Tongue (tissue), 2 donors: ENCODE data around the gene VPS41. TPM values are rescaled to one million over a fixed set of nuclear protein-coding genes. Genes with fewer than 3 reads are reported as not detected.
"Not testable (repeated sequence)": the region's sequence is repeated elsewhere in the genome, so short reads cannot be mapped to it uniquely, and the experiment has no call there.

Experiments
- DNase-seq: peaks from one replicate; pipeline ENCODE4 v3.0.0-alpha.2; 2015
- total RNA-seq: library from RNA; depleted of rRNA; stranded (reverse); fragments of >200 nt; gene quantifications from one replicate; pipeline ENCODE4 v1.2.3, GENCODE V29; 2014

Gene VPS41
- total RNA-seq, 1 donor from 2014 or later = 69.6 TPM

GRCh38 chr7:38854947-38855346, 54.0 kb downstream of the VPS41 start:
- not testable (repeated sequence) for DNase-seq

DNA sequence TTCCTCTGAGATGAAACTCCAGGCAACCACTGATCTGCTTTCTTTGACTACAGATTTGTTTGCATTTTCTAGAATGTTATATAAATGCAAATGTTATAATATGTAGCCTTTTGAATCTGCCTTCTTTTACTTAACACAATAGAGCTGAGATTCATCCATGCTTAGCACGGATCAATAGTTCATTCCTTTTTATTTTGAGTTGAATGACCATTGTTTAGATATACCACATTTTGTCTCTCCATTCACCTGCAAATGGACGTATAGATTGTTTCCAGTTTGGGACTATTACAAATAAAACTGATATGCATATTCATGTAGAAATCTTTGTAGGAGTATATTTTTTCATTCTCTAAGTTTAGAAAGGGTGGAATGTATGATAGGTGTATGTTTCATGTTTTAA, 57.7 kb downstream of the VPS41 start:
- DNase-seq = no peak

- no peak for DNase-seq
Observed at GRCh38 chr7:38846280-38846679, 62.7 kb downstream of the VPS41 start.

DNA sequence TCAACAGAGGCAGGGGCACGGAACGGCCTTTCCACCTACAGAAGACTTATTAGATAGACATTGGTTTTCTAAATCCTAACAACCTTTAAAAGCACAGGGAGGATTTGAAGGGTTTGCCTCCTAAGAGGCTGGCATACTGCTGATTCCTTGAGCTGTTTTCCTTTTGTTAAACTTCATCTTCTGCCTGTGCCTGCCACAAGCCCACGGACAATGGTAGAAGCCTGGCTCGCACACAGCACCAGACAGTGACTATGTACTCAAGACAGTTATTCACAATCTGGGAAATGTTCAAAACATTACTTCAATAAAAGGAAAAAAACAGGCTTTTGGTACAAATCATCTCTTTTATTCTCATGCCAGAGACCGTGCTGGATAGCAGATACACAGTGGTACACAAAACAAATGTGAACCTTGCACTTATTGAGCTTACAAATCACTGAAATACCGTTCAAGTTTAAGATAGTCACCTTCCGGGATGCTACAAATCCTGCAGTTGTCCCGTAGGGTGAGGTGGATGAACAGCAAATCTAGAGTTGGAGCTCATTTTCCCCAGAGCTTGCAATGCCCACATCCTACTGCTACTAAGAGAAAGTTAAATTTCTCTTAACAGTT, 63.9 kb downstream of the VPS41 start:
- no peak for DNase-seq

GRCh38 chr7:38842746-38843145, 66.2 kb downstream of the VPS41 start:
- no peak for DNase-seq

- DNase-seq = no peak
Observed at GRCh38 chr7:38840736-38841460, 68.1 kb downstream of the VPS41 start.

GRCh38 chr7:38839851-38840250, 69.1 kb downstream of the VPS41 start:
- DNase-seq = peak; percentile 57

- peak; percentile 6 for DNase-seq
Observed at GRCh38 chr7:38838725-38839385, 70.1 kb downstream of the VPS41 start.

DNA sequence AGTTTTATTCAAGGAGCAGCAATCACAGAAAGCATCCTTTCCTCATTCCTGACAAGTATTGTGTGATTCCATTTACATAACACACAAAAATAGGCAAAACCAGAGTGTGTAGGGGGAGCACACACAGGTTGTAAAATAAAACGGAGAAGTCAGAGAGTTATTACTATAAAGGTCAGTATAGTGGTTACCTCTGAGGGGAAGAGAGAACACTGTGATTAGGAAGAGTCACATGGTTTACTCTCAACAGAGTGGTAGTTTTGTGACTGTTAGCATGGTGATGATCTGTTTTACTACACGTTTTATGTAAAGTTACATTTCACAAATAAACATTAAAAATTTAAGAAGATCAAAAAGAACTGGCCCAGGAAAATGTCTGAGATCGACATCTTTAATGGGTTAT, 74.6 kb downstream of the VPS41 start:
- DNase-seq = no peak

DNA sequence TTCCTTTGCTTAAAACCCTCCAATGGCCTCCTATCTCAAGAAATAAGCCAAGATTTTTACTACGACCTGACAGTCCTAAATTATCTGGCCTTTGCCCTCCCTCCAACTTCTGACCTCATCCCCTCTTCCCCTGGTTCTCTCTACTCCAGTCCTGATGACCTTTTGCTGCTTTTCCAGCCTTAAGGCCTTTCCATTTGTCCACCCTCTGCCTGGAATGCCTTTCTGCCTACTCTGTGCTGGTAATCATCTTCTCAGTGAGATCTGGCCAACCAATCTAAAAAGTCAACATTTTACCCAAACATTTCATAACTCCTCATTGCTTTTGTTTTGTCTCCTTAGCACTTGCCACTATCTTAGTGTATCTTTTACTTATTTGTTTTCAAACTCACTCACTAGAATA, 75.7 kb downstream of the VPS41 start:
- DNase-seq = no peak

- no peak for DNase-seq
Observed at GRCh38 chr7:38831259-38831996, 77.6 kb downstream of the VPS41 start.

DNA sequence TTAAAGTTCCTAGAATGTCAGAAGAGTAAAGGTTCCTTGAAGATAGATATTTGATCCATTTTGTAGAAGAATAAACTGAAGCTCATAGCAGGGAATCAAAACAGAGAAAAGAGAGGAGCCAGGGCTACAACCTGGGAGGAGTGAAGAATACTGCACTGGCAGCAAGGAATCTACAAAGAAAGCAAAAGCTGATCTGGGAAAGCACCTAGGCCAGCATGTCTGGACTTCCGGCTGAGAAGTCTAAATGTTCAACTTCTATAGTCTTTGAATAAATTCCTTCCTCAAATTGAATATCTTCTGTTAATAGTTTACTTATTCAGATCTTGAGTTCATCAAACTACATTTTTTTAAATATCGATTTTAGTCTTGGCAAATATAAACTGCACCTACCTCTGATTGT, 78.2 kb downstream of the VPS41 start:
- DNase-seq = no peak

DNA sequence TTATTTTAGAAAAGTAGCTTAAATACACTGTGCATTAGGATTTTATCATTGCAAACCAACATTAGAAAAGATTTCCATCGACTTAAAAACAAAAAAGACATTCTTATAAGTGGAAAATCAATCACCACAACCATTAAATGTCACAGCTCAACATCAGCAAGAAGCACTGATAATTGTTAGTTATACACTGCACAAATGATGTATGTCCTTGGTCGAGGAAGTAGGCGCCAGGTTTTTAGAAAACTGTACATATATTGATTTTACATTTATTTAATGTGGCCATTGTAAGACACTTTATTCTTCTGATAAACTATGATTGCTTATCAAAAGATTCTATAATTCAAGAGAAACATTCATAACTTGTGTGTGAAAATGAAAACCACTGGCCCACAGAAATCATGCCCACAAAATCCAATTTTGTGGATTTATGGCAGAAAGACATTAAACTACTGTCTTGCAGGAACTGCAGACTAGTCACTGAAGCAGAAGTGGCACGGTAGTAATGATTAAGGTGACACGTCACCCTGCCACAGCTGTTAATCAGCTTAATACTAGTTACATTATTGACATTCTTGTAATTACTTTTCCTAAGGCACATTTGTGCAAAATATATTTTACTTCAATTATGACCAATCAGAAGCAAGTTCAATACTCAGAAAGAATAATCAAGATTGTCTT, 79.4 kb downstream of the VPS41 start:
- DNase-seq = no peak

DNA sequence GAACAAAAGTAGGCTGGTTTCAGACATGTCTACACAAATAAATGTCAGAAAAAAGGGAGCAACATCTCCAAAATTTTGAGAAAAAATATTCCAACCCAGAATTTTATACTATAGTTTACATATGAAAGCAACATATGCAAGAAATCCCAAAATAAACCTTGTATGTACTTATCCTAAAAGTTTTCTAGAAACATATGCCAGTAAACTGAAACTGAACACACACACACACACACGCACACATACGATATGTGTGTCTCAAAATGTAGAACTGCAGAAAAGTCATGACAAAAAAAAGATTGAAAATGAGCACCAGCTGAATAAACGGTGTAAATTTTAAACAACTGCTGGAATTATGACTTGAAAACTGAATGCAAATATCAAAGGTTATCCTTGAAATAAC, 81.0 kb downstream of the VPS41 start:
- DNase-seq = no peak

DNA sequence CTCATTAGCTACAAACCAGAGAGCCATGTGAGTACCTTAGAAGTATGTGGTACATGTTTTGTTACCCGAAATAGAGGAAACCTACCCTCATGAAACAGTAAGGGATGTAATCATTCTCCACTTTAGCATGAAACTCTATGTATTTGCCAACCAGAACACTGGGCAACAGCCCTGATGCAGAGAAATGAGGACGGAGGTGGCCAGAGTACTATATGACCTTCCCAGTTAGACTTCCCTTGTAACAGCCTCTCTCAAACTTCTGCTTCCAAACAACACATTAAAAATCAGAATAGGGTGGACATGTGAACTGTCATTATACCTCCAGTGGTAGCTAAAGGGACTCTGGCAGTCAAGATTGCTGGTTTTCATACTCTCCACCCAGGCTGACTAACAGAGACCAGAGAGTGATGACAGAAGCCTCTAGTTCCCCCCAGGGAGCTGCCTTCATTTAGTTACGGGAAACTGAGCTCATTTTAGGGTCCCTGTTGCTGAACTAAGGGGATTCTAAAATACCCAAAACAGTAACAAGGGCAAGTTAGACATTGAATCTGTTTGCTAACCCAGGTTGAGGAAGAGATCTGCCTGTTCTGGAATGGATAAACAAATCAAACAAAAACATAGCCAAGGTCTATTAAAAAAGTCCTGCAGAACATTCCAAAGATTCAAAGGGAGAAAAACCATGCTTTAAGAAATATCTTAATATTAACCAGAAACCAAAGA, 83.1 kb downstream of the VPS41 start:
- no peak for DNase-seq

DNA sequence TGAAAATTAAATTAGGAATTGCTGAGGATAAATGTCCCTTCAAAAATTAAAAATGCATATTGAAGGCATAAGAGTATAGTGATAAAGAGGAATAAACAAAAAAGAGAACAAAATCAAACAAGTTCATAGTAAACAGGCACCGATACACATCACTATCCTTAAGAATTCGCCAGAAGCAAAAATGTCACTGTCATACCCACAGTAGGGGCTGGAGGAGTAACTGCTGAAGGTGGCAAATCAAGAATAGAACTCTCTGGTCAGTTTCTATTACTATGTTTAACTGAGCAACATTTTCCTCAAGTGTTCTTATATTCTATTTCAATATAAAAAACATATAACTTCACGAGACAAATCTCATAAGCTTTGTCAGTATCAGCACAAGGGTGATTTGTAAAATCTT, 84.0 kb downstream of the VPS41 start:
- DNase-seq = no peak

GRCh38 chr7:38822549-38822948, 86.4 kb downstream of the VPS41 start:
- DNase-seq = no peak

DNA sequence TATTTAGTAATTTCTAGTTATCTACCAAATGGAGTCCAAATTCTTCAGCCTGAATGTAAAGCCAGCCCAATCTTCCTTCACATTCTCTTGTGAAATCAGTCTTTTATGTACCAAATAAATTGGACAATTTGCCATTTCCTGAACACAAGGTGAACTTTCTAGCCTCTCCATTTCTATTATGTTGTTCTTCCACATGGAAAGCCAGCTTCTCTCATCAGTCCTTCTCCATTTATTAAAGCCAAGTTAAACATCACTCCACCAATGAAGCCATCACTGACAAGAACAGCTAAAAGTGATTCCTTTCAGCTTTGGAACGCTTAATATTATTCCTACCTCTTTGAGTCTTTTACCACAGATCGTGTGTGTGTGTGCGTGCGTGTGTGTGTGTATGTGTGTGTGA, 88.4 kb downstream of the VPS41 start:
- DNase-seq = no peak

- DNase-seq = no peak
Observed at GRCh38 chr7:38819463-38819862, 89.5 kb downstream of the VPS41 start.

GRCh38 chr7:38817526-38817925, 91.5 kb downstream of the VPS41 start:
- DNase-seq = no peak

GRCh38 chr7:38813768-38814167, 95.2 kb downstream of the VPS41 start:
- no peak for DNase-seq

DNA sequence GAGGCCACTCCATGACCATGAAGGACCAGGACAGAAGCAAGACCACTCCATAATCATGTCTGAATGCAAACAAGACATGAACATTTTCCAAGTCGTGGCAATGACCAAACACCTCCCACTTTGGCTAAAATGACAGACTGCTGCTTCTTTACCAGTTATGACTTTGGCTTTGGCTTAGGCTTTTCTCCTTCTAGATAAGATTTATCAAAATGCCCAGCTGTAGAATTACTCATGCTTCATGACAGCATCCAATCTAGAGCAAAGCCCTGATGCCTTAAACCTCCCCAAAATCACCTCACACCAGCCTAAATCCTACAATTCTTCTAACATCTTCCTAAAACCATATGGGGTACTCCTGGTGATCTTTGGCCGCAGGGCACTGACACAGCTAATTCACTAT, 102.1 kb downstream of the VPS41 start:
- no peak for DNase-seq
